Retinal pigment epithelial cell (primary cell): ENCODE data around the gene AGBL1.
"Not testable (repeated sequence)": the region's sequence is repeated elsewhere in the genome, so short reads cannot be mapped to it uniquely, and the experiment has no call there.

ENCODE experiments used
- DNase-seq: peaks from one replicate; pipeline ENCODE4 v3.0.0-alpha.2; 2010; ENCODE audit warnings: low read depth
- H3K4me3 ChIP-seq: 2 replicates; pipeline ENCODE4 v1.5.1; 2011; ENCODE audit warnings: mild to moderate bottlenecking, low read length, control low read depth, moderate library complexity
- CTCF ChIP-seq: conservative IDR thresholded peaks from 2 replicates; pipeline ENCODE4 v1.5.1; 2011; ENCODE audit warnings: low read depth, low read length, control low read depth, inconsistent platforms

AGBL1 gene

GRCh38 chr15:86872782-86873181, 793.1 kb downstream of the AGBL1 start:
- H3K4me3 ChIP-seq: no peak overlapping the region
- no peak for TF ChIP-seq CTCF

GRCh38 chr15:86875067-86875466, 795.4 kb downstream of the AGBL1 start:
- TF ChIP-seq CTCF: no peak
- no peak for DNase-seq
- no peak overlapping the region for H3K4me3 ChIP-seq

More at GRCh38 chr15:86872782-86873181, 793.1 kb downstream of the AGBL1 start:
- DNase-seq: no peak

- no peak for TF ChIP-seq CTCF
- no peak for DNase-seq
- H3K4me3 ChIP-seq: no peak overlapping the region
Observed at GRCh38 chr15:86876387-86876944, 796.8 kb downstream of the AGBL1 start.

DNA sequence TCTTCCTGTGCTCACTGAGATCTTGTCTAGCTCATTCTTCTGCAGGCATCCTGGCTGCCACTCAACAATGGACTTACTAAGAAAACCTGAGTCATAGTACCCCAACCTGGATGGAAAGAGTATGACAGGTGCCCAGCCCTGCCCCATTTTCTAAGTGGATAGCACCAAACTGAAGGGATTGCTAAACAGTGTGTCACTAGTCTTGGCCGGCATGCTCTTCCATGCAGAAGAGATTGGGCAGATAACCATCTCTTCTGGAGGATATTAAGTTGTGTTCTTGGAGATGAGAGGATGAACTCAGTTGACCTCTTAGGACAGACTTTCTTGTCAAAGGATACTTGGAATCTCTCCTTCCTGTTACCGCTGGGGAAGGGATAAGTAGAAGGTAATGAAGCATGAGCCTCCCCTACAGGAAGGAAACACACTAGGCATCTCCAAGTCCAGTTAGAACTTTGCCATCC, 797.5 kb downstream of the AGBL1 start:
- DNase-seq: no peak
- TF ChIP-seq CTCF: peak; percentile 23
- no peak overlapping the region for H3K4me3 ChIP-seq

DNA sequence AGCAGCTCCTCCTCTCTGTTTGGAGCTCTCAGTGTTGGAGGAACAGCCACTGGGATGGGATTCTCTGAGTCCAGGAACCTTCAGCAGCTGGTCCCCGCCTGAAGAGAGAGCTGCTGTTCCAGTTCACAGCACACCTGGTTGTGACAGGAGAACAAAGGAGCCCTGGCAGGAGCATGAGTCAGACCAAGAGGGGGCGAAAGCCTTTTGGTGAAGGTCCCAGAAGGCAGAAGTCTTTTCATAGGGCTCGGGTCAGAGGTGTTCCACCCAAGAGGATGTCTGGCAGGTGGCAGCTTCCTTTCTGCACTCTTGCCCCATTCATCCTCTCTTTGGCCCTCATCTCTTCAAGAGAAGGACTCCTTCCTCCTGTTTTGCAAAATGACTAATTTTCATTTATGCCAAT, 799.2 kb downstream of the AGBL1 start:
- not testable (repeated sequence) for DNase-seq, H3K4me3 ChIP-seq

- no peak for TF ChIP-seq CTCF
- no peak overlapping the region for H3K4me3 ChIP-seq
- no peak for DNase-seq
Observed at GRCh38 chr15:86879250-86880229, 799.9 kb downstream of the AGBL1 start.

- TF ChIP-seq CTCF: no peak
- no peak for DNase-seq
- H3K4me3 ChIP-seq: no peak overlapping the region
Observed at GRCh38 chr15:86885616-86886015, 805.9 kb downstream of the AGBL1 start.
